Right lobe of liver (tissue), 6 donors: ENCODE measurements around the gene CD58. TPM values are rescaled to one million over a fixed set of nuclear protein-coding genes. Genes with fewer than 3 reads are reported as not detected.

ENCODE experiments used
- ATAC-seq, 4 donors: fragments of 200-7000 bp; cut with Tn5 transposase; one replicate each; pipeline ENCODE4 v1.9.1; 2020; ENCODE audit warnings: mild to moderate bottlenecking in 4 of 4, moderate library complexity in 4 of 4
- DNase-seq, 3 donors: peaks; one replicate each; pipeline ENCODE4 v3.0.0-alpha.2; 2020
- H3K27ac ChIP-seq, 3 donors: fragments of 200-600 bp; one replicate each; pipeline ENCODE4 v1.8.0; 2022
- H3K27me3 ChIP-seq, 2 donors: fragments of 200-600 bp; one replicate each; pipeline ENCODE4 v1.8.0; 2022
- H3K36me3 ChIP-seq, 4 donors: fragments of 200-600 bp; sonication (generic) in 1 of 4; one replicate each; pipeline versions ENCODE4 v1.5.1 to v1.8.0; 2017 to 2022; ENCODE audit warnings: control low read depth in 1 of 4
- H3K4me1 ChIP-seq, 4 donors: fragments of 200-600 bp; sonication (generic) in 1 of 4; one replicate each; pipeline versions ENCODE4 v1.5.1 to v1.8.0; 2017 to 2022; ENCODE audit warnings: control low read depth in 1 of 4
- H3K4me3 ChIP-seq, 3 donors: fragments of 200-600 bp; one replicate each; pipeline ENCODE4 v1.8.0; 2022
- H3K9me3 ChIP-seq, 4 donors: fragments of 200-600 bp; sonication (generic) in 1 of 4; one replicate each; pipeline versions ENCODE4 v1.5.1 to v1.8.0; 2017 to 2022; ENCODE audit warnings: control low read depth in 1 of 4
- CTCF ChIP-seq, 4 donors: fragments of 200-600 bp in 3 of 4; fragments of 450-650 bp in 1 of 4; IDR thresholded peaks; one replicate each; pipeline versions ENCODE4 v1.5.1 to v1.8.0; 2016 to 2022; ENCODE audit warnings: antibody characterized with exemption in 4 of 4, mild to moderate bottlenecking in 2 of 4
- POLR2A ChIP-seq: fragments of 450-650 bp; IDR thresholded peaks from one replicate; pipeline ENCODE4 v1.6.1; 2017; ENCODE audit warnings: antibody characterized with exemption, mild to moderate bottlenecking
- WGBS: methylation state at CpG from one replicate; pipeline ENCODE4 v1.1.6; 2018; ENCODE audit warnings: low coverage, low lambda C conversion rate; ENCODE audit not compliant: insufficient coverage; ENCODE audit errors: missing lambda C conversion rate; 5-methylcytosine and 5-hydroxymethylcytosine counted together
- intact Hi-C, 2 donors: fragments of 100-400 bp; cut with DNase I; formaldehyde crosslinking; loops; one replicate each; pipeline versions ENCODE4 v1.11.2 to v1.14.1; 2022
- total RNA-seq, 6 experiments: library from RNA; depleted of rRNA in 2 of 6; stranded (reverse); fragments of >200 nt in 2 of 6; fragmentation: NEBNext Ultra II Directional in 3 of 6; extraction: Animal tissue kit (Norgen Biotek cat#: 25700) in 3 of 6; gene quantifications; one replicate each; pipeline versions ENCODE4 v1.1.0 to v1.2.4, GENCODE V29; 2016 to 2023
- donor health status: DM: no; HTN: yes; CAD: no.
- donor health status: DM: no; HTN: no; CAD: no.
- donor health status: DM: no; HTN: no; CAD: no.
- donor health status: DM: no; HTN: yes; CAD: no.
- donor health status: DM: no; HTN: yes; CAD: no.

The CD58 gene
- total RNA-seq, 6 experiments from 2014 or later = 3.5 to 13.8 (median 7.5) TPM

GRCh38 chr1:116489231-116489697, 81.6 kb downstream of the CD58 start:
- H3K9me3 ChIP-seq = no peaks in the 10 kb centered on the region
- peak in 2 of 4 donors; percentile 24 to 72 for ATAC-seq
- intact Hi-C loops = loop anchor here (10.0 kb wide), 2 partner anchors 124 to 344 kb away; no protein-coding TSS in a partner anchor
- no peak overlapping the region for H3K4me3 ChIP-seq
- TF ChIP-seq CTCF (IDR thresholded peaks at IDR 0.05) = no peak
- TF ChIP-seq POLR2A = no peak
- no peaks in the 10 kb centered on the region for H3K36me3 ChIP-seq
- no peaks in the 10 kb centered on the region for H3K27me3 ChIP-seq
- H3K27ac ChIP-seq = peak overlapping the region in 1 of 3 donors; percentile 37
- peaks cover 0 to 21% (median 4%) of the 10 kb centered on the region in 4 donors for H3K4me1 ChIP-seq
- DNase-seq = peak in 1 of 3 donors; percentile 52
- WGBS = 41% methylated on average over 3 of the region's 5 CpGs

- H3K4me1 ChIP-seq = peaks cover 0 to 9% (median 1%) of the 10 kb centered on the region in 4 donors
- intact Hi-C loops = loop anchor here (10.0 kb wide), 2 partner anchors 123 to 343 kb away; no protein-coding TSS in a partner anchor
- no peak overlapping the region for H3K27ac ChIP-seq
- WGBS = 96% methylated on average over 4 of the region's 4 CpGs
- TF ChIP-seq CTCF (IDR thresholded peaks at IDR 0.05) (no peak), POLR2A (no peak)
- no peaks in the 10 kb centered on the region for H3K9me3 ChIP-seq
- no peaks in the 10 kb centered on the region for H3K36me3 ChIP-seq
- H3K27me3 ChIP-seq = no peaks in the 10 kb centered on the region
- H3K4me3 ChIP-seq = no peak overlapping the region
- ATAC-seq (no peak), DNase-seq (no peak)
Measured at GRCh38 chr1:116488071-116488470, 82.8 kb downstream of the CD58 start.

GRCh38 chr1:116487583-116487982, 83.2 kb downstream of the CD58 start:
- WGBS = 62% methylated on average over 1 of the region's 1 CpG
- H3K27ac ChIP-seq = no peak overlapping the region
- H3K4me3 ChIP-seq = no peak overlapping the region
- DNase-seq = no peak
- peaks cover 0 to 7% (median 1%) of the 10 kb centered on the region in 4 donors for H3K4me1 ChIP-seq
- intact Hi-C loops = loop anchor here (10.0 kb wide), 2 partner anchors 123 to 343 kb away; no protein-coding TSS in a partner anchor
- no peak for TF ChIP-seq CTCF (IDR thresholded peaks at IDR 0.05)
- no peak for TF ChIP-seq POLR2A
- H3K36me3 ChIP-seq = no peaks in the 10 kb centered on the region
- H3K9me3 ChIP-seq = no peaks in the 10 kb centered on the region
- ATAC-seq = no peak
- no peaks in the 10 kb centered on the region for H3K27me3 ChIP-seq

GRCh38 chr1:116487031-116487430, 83.8 kb downstream of the CD58 start:
- Histone ChIP-seq H3K4me1 (peaks cover 0 to 7% (median 1%) of the 10 kb centered on the region in 4 donors), H3K27me3 (no peaks in the 10 kb centered on the region), H3K9me3 (no peaks in the 10 kb centered on the region), H3K27ac (no peak overlapping the region), H3K36me3 (no peaks in the 10 kb centered on the region), H3K4me3 (no peak overlapping the region)
- TF ChIP-seq POLR2A = no peak
- TF ChIP-seq CTCF (IDR thresholded peaks at IDR 0.05) = no peak
- DNase-seq (no peak), ATAC-seq (no peak)
- intact Hi-C loops = loop anchor here (10.0 kb wide), 2 partner anchors 122 to 342 kb away; no protein-coding TSS in a partner anchor
